ENCODE data around the gene FBXL22.

The FBXL22 gene, protein sequence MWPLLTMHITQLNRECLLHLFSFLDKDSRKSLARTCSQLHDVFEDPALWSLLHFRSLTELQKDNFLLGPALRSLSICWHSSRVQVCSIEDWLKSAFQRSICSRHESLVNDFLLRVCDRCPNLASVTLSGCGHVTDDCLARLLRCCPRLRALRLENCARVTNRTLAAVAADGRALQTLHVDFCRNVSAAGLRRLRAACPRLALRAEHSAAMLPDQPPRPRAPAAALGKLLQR

DNA sequence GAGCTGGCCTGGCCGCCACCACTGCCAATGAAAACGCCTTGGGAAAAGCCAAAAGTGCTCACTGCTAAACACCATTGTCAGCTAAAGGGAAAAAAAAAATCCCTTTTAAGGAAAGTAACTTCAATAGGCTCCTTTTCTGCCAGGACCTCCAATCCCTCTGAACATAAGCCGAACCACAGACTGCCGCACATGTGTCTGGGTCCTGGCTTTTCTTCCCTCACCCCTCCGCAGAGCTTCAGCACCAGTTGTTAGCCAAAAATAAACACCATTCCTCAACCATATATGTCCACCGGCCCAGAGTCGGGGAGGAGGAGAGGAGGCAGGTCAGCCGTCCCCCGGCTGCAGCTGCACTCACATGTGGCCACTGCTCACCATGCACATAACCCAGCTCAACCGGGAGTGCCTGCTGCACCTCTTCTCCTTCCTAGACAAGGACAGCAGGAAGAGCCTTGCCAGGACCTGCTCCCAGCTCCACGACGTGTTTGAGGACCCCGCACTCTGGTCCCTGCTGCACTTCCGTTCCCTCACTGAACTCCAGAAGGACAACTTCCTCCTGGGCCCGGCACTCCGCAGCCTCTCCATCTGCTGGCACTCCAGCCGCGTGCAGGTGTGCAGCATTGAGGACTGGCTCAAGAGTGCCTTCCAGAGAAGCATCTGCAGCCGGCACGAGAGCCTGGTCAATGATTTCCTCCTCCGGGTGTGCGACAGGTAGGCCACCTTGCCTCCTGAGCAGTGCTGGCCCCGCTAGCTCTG, at the start of gene FBXL22:
Gene FBXL22, plus strand, starts transcription at position 350 of the 753 bp plus-strand sequence. Its CDS starts 6 bp downstream, at position 356.
- no peak for DNase-seq

DNA sequence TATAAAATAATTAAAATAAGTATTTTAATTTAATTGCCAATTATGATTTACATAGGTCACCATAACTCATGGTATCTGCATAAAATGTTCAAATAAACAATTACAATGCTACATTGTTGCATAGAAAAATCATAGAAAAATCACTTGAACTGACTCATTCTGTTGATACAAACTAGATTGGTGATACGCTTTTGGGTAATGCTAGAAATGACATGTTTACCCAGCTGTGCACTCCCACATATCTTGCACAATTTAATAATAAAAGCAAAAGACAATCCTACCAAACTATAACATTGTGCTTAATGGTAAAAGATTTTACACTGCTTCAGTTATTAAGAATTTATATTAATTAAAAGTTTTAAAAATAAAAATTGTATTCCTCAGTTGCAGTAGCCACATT, 45.8 kb upstream of the FBXL22 start:
- DNase-seq: no peak

DNA sequence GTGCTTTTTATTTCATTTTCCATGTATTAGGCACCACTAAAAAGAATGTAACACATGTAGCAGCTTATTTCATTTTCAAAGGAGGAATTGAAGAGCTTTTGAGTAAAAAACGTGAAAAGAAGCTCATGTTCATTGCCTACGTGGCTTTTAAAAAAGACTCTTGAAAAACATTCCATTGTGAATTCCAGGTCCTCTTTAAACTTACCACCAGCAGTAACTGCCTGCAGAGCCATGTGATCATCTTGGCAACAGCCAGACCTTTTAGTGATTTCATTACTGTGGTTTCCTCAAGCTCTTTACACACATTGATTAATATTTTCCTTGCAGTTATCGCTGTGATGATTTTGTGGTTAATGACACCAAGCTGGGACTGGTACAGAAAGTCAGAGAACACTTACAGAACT, 43.8 kb upstream of the FBXL22 start:
- DNase-seq: no peak

DNA sequence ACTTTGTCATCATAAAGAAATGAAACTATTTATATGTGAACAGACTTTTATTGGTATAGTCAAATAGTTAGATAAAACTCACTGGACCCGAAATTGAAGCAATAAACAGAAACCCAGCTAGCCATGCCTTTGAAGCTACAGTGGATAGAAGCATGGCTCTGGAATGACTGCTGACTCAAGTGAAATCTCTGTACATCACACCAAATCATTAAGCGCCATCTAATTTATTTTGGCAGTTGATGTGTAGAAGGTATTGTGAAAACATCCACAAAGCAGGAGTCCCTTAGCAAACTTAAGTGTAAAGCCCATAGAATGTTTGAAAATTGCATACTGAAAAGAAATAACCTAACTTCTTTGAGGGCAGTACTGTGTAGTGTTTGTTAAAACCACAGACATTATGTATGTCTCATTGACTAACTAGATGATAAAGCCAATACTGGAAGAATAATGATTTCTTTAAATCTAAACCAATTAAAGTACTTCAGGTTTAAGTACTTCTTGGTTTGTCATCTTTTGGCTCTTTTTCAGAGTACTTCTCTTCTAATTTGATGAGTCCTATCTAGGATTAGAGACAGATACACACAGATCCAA, 42.8 kb upstream of the FBXL22 start:
- no peak for DNase-seq

DNA sequence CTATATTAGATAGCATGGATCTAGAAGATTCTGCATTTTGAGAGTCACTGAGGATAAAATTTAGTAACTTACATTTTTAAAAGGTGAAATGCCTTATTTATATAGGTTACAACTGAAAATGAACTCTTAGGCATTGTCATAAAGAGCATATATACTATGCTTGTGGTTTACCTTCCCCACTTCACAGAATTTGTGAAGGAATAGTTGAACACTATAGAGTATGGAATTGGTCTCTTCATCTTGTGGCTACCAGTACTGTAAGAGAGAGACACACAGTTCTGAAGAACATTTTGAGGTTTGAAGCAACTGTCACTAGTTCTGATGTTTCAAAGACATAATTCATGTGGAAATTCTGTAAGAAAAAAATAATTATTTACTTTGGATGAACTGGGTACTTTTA, 41.7 kb upstream of the FBXL22 start:
- no peak for DNase-seq

DNA sequence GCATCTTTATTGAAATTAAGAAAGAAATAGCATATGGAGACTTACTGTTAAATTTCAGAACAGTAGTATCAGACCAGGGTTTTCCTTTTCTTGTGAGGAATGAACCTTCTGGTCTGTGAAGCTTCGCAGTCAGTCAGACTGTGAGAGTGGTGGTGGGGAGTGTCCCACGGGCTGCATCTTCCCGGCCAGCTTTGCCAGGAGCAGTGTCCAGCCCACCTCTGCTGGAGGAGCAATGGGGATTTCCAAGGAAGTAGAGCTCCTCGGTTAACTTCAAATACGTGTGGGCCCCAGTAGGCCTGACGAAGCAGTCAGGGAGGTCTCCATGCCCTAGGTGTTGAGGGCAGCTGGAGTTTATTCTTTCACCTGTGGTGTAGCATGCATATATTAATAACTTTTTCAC, 40.9 kb upstream of the FBXL22 start:
- DNase-seq: no peak

DNA sequence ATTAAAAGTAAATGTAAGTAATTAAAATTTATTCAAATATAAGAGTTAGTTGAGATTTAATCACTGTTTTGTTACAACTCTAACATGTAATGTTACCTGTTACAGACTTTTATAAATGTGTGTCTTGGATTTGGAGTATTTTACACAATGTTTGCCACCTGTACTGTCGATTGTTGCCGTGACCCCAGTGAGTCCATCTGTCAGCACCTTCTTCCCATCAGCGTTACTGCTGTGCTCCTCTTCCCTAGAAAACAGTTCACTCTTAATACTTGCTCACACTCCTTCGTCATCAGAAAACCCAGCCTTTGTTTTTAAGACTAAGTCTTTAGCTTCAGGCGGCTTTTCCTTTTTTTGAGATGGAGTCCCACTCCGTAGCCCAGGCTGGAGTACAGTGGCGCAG, 40.5 kb upstream of the FBXL22 start:
- DNase-seq: no peak

DNA sequence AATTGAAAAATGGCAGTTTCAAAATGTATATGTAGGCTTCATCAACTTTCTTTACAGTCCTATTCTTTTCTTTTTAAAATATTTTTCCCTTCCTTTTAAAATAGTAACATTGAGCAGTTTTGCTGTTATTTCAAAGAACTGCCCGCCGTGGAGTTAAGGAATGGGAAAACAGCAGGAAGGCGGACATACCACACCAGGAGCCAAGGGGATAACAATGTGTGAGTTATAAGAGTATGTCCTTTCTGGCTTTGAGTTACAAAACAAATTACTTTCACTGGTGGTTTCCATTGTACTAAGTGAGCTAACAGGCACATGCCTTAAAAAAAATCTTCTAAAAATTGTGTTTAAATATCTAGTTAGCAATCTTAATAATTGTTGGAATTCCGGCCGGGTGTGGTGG, 37.4 kb upstream of the FBXL22 start:
- DNase-seq: no peak

DNA sequence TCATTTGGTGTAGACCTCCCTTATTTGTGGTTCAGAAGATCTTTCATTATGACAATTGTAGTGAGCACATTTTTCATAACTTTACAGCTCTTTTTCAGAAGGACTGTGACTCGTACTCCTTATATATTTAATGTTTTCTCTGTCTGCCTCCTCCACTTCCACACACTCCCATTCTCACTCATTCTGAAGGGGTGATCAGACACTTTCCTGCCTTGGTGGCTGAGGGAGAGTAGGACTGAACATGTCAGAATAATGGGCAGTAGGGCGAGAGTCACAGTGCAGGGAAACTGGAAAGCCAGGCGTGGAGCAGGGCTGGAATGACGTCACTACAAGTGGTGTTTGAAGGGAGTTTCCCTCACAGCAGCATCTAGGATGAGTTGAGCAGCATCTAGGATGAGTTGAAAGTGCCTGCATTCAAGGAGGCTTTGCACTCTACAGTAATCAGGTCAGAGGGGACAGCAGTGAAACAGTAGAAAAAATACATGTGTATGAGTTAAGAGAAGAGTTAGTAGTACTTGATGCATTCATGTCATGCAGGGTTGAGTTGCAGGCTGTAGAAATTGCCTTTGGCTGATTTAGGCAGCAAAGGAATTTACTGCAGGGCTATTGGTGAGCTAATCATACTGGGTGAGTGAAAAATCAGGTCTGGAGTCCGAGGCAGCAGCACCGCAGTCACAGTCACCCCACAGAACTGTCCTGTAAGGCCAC, 36.3 kb upstream of the FBXL22 start:
- no peak for DNase-seq

DNA sequence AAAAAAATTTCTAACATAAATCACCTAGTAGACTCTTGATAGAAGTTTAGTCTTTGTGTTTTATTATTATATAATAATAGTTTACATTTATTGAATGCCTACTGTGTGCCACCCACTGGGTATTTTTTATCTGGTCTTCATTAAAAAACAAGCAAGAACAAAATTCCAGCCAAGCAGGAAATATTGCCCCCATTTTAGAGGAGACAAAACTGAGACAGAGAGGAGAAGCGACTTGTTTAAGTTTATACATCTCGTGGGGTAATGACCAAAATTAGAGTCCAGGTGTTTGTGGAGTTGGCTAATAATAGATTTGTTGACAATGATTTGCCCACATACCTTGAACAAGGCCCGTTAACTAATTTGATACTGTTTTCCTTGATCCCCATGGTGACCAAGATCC, 33.1 kb upstream of the FBXL22 start:
- no peak for DNase-seq

DNA sequence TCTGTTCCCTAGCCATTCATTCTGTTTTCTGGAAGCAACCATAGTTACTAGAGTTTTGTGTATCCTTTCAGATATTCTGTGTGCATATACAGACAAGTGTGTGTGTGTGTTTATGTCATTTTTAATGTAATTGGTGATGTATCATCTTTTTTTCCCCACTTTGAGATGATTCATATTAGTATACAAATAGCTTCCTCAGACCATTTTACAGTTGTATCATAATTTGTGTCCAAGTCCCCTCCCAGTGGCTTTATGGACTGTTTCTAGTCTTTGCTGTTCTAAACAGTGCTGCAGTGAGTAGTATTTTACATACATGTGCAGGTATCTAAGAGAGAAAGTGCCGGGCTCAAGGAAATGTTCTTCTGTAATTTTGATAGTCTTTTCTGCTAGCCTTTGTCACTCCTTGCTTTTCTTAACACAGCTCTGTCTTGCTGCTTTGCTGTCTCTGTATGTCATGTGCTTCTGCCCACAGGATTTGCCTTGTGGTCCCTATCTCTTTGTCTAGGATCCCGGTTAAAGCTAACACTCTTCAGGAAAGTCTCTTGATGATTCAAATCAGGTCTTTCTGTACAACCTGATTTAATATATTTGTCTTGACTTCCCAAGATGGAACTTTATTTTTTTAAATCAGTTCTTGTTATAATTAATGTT, 31.5 kb upstream of the FBXL22 start:
- DNase-seq: no peak

DNA sequence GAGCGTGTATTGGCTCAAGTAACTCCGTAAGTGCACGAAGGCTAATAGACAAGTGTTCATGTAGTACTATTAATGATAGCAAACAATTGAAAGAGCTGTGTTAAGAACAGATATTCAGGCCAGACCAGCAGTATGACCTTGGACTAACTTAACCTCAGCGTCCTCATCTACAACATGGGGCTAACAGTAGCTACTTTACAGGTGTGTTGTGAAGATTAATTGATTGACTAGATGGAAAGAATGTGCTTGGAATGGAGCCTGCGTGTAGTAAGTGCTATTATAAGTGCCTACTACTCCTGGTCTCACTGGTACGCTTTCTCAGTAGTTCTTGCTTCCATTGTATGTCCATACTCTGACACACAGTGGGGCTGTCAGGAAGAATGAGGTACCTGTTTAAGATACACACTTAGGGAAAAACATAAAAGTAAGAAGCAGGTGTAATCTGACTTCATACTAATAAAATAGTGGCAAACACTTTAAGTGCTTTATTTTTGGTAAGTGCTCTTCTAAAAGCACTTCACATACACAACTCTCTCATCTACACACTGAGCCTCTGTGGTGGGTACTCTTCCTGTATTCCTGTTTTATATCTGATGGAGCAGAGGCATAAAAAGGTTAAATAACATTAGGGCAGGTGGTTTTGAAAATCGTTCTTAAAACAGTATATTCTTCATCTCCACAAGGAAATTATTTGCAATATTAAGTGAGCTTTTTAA, 24.3 kb upstream of the FBXL22 start:
- no peak for DNase-seq

DNA sequence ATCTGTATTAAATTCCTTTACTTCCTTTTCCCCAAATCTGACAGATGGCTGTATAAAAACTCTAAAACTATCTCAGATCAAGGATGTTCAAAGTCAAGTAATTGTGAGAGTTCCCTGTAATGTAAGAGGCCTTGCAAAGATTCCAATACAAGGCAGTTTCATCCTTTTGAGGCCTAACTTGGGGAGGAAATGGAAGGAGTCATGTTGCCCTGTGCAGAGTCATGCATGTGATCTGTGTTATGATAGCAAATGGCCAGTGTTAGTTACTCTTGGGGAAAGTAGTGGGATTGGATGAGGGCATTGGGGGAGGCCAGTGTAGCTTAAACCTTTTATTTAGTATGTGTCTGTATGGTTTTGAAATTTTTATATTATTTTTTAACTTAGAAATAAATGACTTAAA, 23.7 kb upstream of the FBXL22 start:
- no peak for DNase-seq

DNA sequence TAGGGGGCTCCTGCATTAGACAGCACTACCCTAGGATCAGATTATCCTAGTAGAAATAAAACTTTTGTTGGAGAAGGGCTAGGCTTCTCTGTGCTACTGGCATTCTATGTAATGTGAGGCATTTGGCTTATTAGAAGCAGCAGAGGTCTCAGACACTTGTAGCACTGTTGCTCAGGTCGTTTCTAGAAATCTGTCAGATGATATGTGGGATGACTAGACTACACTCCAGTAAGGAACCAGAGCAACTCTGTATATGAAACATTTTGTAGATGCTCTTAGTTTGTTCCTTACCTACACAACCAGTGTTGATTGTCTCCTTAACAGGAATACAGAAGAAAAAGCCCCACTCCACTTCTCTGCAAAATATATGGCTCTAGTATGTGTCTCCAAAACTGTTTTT, 21.9 kb upstream of the FBXL22 start:
- DNase-seq: no peak

DNA sequence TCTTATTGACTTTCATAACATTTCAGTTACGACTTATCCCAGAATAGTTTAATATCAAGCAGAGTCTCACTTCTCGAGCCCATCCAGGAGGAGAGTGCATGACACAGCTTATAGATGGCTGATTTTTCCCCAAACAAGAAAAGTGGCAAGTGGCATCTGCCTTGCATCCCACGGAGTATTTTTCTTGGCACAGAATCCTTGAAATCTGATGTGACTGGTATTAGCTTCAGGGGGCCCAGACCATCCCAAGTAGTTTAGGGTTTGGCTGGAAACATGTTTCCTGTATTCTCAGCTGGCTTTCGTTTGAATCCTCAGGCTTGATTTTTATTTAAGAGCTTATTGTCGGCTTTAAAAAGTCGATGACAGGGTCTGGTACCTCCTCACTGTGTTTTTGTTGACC, 20.7 kb upstream of the FBXL22 start:
- DNase-seq: no peak

DNA sequence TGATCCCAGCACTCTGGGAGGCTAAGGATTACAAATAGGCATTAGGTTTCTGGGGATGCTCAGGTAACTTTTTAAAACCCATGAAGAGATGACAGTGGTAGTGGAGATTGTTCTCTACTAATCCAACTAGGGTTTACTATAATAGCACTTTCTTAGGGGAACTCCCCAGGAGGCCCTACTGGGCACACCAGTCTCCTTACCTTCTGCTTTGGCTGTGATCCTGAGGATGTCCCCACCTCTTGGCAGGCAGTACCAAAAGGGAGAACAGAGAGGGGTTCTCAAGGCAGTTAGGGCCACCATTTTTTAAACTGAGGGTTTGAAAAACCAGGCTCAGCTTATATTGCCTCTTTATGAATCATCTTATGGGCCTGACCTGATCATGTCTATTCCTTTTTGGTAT, 15.0 kb upstream of the FBXL22 start:
- no peak for DNase-seq

DNA sequence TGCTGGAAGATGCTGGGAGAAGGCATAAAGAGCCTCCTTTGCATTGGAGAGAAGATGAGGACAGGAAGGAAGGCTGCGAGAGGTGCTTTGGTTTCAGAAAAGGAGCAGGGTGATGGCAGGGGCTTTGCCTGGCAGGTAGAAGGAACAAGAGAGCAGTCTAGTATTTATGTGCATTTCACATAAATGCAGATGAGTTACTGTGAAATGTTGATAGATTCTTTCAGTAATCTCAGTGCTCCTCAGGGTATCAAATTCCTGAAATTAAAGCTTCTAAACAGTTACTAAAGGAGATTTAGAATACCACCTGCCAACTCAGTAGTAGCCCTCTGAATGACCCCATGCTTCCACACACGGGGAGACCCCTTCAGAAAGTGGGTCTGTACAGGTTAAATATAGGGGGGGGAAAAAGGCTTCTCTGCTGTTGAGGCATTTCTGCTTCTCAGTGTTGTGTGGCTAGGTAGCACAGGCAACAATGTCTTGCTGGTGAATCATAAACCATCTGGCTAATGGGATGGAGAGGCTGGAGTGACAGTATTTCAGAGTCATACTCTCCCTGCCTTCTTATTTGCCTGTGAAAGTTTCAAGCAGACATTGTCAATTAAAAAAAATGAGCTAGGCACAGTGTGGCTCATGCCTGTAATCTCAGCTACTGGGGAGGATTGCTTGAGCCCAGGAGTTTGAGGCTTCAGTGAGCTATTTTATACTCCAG, 14.3 kb upstream of the FBXL22 start:
- DNase-seq: no peak

DNA sequence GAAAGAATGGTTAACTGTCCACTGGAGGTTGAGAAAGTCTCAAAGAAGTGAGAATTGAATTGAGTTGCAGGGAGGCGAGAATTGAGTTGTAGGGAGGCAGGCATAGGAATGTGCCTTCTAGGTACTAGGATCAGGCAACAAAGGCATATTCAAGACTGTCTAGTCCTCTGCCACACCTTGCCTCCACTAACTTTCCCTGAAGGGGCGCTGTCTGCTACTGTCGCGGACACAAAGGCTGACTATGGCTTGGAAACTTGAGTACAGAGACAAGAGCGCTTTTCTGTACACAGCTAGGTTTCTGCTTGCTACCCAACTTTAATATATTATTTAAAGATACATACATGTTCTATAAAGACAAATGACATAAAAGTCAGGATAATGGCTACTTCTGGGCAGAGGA, 10.4 kb upstream of the FBXL22 start:
- DNase-seq: no peak

DNA sequence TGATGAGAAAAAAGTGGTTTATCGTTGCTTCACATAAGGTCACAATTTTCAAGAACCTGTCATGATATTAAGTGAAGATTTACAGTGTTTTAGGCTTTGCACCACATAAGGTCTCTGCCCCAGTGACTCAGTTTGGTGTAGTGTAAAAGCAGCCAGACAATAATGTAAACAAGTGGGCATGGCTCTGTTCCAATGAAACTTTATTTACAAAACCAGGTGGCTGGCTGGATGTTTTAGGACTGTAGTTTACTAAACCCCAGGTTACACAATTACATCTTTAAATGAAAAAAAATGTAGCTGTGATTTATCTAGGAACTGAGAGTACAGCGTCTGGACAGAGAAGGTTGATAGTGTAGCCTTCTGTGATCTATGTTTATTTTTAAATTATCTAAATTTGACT, 9.7 kb upstream of the FBXL22 start:
- no peak for DNase-seq

DNA sequence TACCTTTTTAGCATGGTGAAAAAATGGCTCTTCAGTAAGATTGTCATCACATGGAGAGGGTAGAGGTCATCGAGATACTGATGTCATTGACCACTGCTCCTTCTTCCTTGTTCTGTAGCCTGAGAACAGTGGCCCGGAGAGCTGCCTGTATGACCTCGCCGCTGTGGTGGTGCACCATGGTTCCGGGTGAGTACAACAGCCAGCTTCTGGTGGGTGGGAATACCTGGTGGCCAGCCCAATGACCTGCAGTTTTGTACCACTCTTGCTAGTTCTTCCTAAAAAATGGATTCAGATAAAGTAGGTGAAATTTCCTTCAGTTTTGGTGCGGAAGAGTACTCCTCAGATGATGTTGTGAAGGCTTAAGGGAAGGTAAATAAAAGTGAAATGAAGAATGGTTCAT, 8.4 kb upstream of the FBXL22 start:
- DNase-seq: no peak

DNA sequence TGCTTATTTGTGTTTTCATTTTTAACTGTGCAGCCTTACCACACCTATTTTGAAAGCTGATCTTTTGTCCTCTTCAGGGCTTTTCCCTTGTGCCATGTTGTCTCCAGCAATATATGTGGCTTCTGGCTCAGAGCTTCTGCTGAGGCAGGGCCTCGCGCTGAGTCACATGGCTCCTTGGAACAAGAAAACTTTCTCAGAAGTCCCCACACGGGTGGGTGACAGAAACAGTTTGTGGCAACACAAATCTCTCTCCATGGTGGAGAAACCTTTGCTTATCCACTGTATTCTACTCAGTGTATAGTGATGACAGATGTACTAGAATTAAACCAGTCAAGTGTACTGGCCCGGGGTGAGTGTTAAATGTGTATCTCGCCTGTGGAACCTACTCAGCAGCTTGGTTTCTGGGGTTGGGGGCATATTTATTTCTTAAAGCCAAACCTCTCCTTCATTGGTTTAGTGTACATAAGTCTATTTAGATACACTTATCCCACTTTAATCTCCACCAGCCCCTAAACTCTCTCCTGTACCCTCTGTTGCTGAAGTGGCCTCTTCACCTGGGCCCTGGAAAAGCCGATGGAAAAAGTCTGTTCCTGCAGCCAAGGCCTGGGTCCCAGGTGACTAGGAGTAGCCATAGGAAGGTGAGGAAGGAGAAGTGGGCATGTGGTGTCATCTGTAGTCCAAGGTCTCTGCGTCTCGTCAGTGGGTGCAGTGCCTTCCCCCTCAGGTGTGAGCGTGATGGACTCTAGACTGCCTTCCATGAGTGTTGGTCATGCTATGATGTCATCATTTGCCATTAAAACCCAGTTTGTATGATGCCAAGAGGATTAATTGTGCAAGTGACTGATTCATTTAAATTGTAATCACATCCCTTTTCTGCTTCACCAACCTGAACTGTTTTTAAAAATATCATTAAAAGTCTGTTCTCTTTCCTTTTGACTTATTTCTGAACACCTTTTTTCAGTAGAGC, 3.2 kb upstream of the FBXL22 start:
- no peak for DNase-seq

All from NCI-H2171 (cell line).